Nephron progenitor cell (in vitro differentiated cells): Measurements from ENCODE around the gene RSF1.
A peak's percentile ranks its signal among the peaks of the same experiment; 100 is the strongest.
"Not testable (repeated sequence)": the region's sequence is repeated elsewhere in the genome, so short reads cannot be mapped to it uniquely, and the experiment has no call there.

Experiments used
- DNase-seq: peaks from one replicate; pipeline ENCODE4 v3.0.0; 2021
- H3K27ac Mint-ChIP-seq: 2 replicates; pipeline ENCODE4 v1.8.0; 2021; ENCODE audit warnings: mild to moderate bottlenecking, moderate library complexity, mixed read lengths
- H3K27me3 Mint-ChIP-seq: 2 replicates; pipeline ENCODE4 v1.8.0; 2021; ENCODE audit warnings: mild to moderate bottlenecking, low read depth, mixed read lengths; ENCODE audit not compliant: poor library complexity
- H3K36me3 Mint-ChIP-seq: 2 replicates; pipeline ENCODE4 v1.8.0; 2021; ENCODE audit warnings: low read depth, mixed read lengths
- H3K4me1 Mint-ChIP-seq: 2 replicates; pipeline ENCODE4 v1.8.0; 2021; ENCODE audit warnings: mixed read lengths
- H3K4me3 Mint-ChIP-seq: 2 replicates; pipeline ENCODE4 v1.8.0; 2021; ENCODE audit warnings: mild to moderate bottlenecking, moderate library complexity, mixed read lengths
- H3K9me3 Mint-ChIP-seq: 2 replicates; pipeline ENCODE4 v1.8.0; 2021; ENCODE audit warnings: mild to moderate bottlenecking, moderate library complexity, mixed read lengths
- CTCF ChIP-seq: fragments of 200-600 bp; sonication (generic); IDR thresholded peaks from 2 replicates; pipeline ENCODE4 v1.5.0; 2021; ENCODE audit warnings: antibody characterized with exemption

Gene RSF1

GRCh38 chr11:77820565-77821348, at the start of gene RSF1, which contains the start of gene AAMDC:
Gene RSF1 (minus strand): TSS chr11:77820722. CDS start chr11:77820714, 8 bp downstream.
Gene AAMDC (plus strand): TSS chr11:77821144. CDS start chr11:77842497, 21,353 bp downstream.
- Mint-ChIP-seq H3K36me3 (peaks cover 25% of the 10 kb centered on the region), H3K4me1 (peaks cover 26% of the 10 kb centered on the region), H3K4me3 (peak within 1 kb of the TSS; percentile 99), H3K27me3 (peaks cover 3% of the 10 kb centered on the region), H3K27ac (peak within 1 kb of the TSS; percentile 98), H3K9me3 (peaks cover 16% of the 10 kb centered on the region)
- TF ChIP-seq CTCF: peak; percentile 48
- peak; percentile 100 for DNase-seq

GRCh38 chr11:77868744-77869143, 48.2 kb upstream of the RSF1 start:
- no peak overlapping the region for H3K4me3 Mint-ChIP-seq
- peaks cover 5% of the 10 kb centered on the region for H3K27me3 Mint-ChIP-seq
- no peak for DNase-seq
- no peak overlapping the region for H3K27ac Mint-ChIP-seq
- TF ChIP-seq CTCF: no peak
- H3K36me3 Mint-ChIP-seq: peaks cover 43% of the 10 kb centered on the region
- H3K4me1 Mint-ChIP-seq: no peaks in the 10 kb centered on the region
- no peaks in the 10 kb centered on the region for H3K9me3 Mint-ChIP-seq

- no peak overlapping the region for H3K27ac Mint-ChIP-seq
These were observed 45.8 kb upstream of the RSF1 start for GRCh38 chr11:77866336-77866735.

GRCh38 chr11:77865805-77866204, 45.3 kb upstream of the RSF1 start:
- Mint-ChIP-seq H3K27me3 (peaks cover 5% of the 10 kb centered on the region), H3K4me1 (no peaks in the 10 kb centered on the region), H3K36me3 (peaks cover 35% of the 10 kb centered on the region), H3K4me3 (no peak overlapping the region), H3K9me3 (no peaks in the 10 kb centered on the region), H3K27ac (peak overlapping the region; percentile 83)
- no peak for TF ChIP-seq CTCF
- no peak for DNase-seq

More at GRCh38 chr11:77866336-77866735, 45.8 kb upstream of the RSF1 start:
- H3K36me3 Mint-ChIP-seq: peaks cover 39% of the 10 kb centered on the region
- H3K4me3 Mint-ChIP-seq: no peak overlapping the region
- no peak for TF ChIP-seq CTCF
- no peaks in the 10 kb centered on the region for H3K9me3 Mint-ChIP-seq
- H3K27me3 Mint-ChIP-seq: peaks cover 5% of the 10 kb centered on the region
- H3K4me1 Mint-ChIP-seq: no peaks in the 10 kb centered on the region
- DNase-seq: no peak

- H3K4me3 Mint-ChIP-seq, H3K27me3 Mint-ChIP-seq, H3K4me1 Mint-ChIP-seq, DNase-seq, H3K27ac Mint-ChIP-seq: not testable (repeated sequence)
- Mint-ChIP-seq H3K9me3 (peaks cover 10% of the 10 kb centered on the region), H3K36me3 (peaks cover 31% of the 10 kb centered on the region)
These were observed 40.9 kb upstream of the RSF1 start for GRCh38 chr11:77861444-77861843.

- not testable (repeated sequence) for H3K27ac Mint-ChIP-seq, H3K4me3 Mint-ChIP-seq, H3K4me1 Mint-ChIP-seq, H3K27me3 Mint-ChIP-seq, DNase-seq
- H3K36me3 Mint-ChIP-seq: peaks cover 63% of the 10 kb centered on the region
- peaks cover 43% of the 10 kb centered on the region for H3K9me3 Mint-ChIP-seq
These were observed 37.5 kb upstream of the RSF1 start for GRCh38 chr11:77857906-77858457.
